Adipose tissue (tissue), 3 donors: ENCODE data around the gene CLDN3. TPM values are rescaled to one million over a fixed set of nuclear protein-coding genes. Genes with fewer than 3 reads are reported as not detected.
"Not testable (repeated sequence)": the region's sequence is repeated elsewhere in the genome, so short reads cannot be mapped to it uniquely, and the experiment has no call there.

Experiments used
- H3K27ac ChIP-seq: one replicate; pipeline ENCODE4 v1.5.1; 2013; ENCODE audit warnings: low read depth, low read length
- WGBS, 3 donors: extraction: QIAGEN DNeasy Blood & Tissue Kit; methylation state at CpG; one replicate each; pipeline ENCODE4 v1.1.7; 2013; 5-methylcytosine and 5-hydroxymethylcytosine counted together
- polyA plus RNA-seq, 3 donors: library from polyadenylated mRNA; stranded (reverse); fragments of 200-250 nt; gene quantifications; one replicate each; pipeline ENCODE4 v1.2.3, GENCODE V29; 2013
- donor health status: healthy with polysubstance abuse.
- donor health status: Bipolar disorder and iron deficiency.
- donor health status: healthy.

CLDN3 gene
- polyA plus RNA-seq, 3 donors = 0.22 to 96.5 TPM; not detected in 1

DNA sequence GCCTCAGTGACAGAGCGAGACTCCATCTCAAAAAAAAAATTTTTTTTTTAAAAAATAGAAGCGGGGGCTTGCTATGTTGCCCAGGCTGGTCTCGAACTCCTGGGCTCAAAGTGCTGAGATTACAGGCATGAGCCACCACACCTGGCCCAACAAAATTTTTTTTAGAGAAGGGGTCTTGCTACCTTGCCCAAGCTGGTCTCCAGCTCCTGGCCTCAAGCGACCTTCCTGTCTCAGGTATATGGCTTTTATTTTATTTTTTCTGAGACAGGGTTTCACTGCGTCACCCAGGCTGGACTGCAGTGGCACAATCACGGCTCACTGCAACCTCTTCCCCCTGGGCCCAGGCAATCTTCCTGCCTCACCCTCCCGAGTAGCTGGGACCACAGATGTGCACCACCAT lies 29.9 kb downstream of the CLDN3 start:
- 82 to 89% (median 86%) methylated on average over 7 of the region's 7 CpGs for WGBS, 3 donors
- no peak overlapping the region for H3K27ac ChIP-seq

DNA sequence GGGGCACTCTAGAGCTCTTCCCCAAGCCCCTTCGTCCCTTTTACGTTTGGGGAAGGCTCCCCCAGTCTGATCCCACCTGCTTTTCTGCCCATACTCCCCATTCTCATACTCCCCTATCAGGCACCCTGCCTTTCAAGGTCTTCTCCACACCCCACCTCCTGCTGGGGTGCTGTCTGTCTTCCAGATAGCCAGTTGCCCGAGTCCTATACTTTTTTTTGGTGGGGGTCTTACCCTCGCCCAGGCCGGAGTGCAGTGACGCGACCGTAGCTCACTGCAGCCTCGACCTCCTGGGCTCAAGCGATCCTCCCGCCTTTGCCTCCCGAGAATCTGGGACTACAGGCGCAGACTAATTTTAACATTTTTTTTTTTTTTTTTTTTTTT lies 30.7 kb downstream of the CLDN3 start:
- WGBS, 3 donors = 42 to 58% (median 53%) methylated on average over 13 of the region's 13 CpGs
- no peak overlapping the region for H3K27ac ChIP-seq

DNA sequence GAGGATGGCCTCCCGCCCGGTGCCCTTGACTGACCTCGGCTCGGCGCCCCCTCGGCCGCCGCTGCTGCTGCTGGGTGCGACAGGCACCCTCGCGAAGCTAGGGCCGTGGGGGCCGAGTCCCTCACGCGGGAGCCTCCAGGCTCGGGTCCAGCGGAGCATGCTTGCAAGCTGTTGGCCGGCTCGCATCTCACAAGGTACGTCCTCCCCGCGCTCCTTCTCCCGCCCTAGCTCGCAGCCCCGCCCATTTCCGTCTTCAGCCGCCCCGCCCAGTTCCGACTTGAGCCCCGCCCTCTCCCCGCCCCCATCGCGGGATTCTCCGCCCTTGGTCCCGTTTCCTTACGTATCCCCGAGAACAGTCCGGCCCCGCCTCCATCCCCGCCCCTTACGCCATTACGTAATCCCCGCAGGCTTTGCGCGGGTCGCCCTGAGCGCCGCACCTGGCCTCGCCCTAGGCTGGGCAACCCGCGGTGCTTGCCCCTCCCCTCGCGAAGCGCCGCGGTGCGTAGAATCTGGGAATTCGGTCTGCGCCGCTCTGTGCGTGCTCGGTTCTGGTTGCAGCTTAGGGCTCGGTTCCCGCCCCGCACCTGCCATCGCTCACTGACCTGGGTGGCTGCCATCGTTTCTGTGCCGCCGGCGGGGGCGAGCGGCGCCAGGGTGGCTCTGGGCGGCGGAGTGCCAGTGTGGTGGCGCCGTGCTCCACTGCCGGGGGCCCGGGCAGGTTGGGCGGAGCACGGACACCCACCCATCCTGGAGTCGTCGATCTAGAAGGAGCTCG lies 31.3 kb downstream of the CLDN3 start, which contains the start of gene ABHD11:
ABHD11 (minus strand) TSS at position 191 of the 775 bp plus-strand sequence; CDS start at position 159, 32 bp downstream.
- H3K27ac ChIP-seq = no peak within 1 kb of the TSS
- WGBS, 3 donors = 0 to 1% (median 1%) methylated on average over 75 to 83 of the region's 84 CpGs

DNA sequence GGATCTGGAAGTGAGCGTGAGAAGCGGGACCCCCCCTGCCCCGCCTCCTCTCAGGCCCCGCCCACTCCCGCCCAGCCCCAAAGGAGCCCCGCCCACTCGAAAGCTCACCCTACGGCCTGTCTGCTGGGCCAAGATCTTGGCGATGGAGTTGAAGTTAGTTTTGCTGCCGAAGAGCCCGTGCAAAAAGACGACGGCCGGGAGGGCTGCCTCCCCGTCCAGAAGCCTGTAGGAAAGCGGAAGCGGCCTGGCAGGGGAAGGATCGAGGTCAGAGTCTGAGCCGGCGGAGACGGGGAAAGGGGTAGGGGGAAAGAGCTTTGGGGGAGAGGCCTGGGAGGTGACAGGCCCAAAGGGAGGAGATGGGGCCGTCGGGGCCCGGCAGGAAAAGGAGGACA lies 31.9 kb downstream of the CLDN3 start:
- 0 to 1% (median 1%) methylated on average over 24 of the region's 24 CpGs for WGBS, 3 donors
- H3K27ac ChIP-seq = no peak overlapping the region

DNA sequence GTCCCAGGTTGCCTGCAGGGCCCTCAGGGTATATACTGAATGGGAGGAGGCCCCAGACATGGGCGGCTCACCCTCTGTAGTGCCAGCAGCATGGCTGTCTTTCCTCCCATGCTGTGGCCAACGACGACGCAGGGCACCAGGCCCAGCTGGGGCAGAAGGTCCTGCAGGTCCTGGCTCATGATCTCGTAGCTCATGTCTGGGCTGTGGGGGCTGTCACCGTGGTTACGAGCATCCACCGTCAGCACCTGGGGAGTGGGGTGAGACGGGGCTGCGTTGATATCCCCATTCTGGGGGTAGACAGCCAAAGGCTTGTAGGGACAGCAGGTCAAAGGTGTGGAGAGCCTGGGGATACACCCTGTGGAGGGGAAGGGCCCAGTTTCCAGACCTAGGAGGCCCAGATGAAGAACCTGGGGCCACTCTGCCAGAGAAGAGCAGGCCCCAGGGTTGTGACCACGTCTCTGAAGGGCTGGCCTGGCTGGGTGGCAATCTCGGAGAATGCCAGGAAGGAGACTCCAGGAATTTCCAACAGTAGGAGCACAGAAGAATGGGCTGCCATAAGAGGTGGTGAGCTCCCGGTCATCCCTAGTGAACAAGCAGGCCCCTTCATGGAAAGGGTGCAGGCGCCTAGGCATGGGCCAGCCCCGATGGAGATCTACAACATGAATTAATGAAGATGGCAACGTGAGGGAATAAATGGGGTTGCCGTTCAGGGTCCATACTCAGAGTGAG lies 32.4 kb downstream of the CLDN3 start:
- no peak overlapping the region for H3K27ac ChIP-seq
- 70 to 79% (median 79%) methylated on average over 17 of the region's 17 CpGs for WGBS, 3 donors

DNA sequence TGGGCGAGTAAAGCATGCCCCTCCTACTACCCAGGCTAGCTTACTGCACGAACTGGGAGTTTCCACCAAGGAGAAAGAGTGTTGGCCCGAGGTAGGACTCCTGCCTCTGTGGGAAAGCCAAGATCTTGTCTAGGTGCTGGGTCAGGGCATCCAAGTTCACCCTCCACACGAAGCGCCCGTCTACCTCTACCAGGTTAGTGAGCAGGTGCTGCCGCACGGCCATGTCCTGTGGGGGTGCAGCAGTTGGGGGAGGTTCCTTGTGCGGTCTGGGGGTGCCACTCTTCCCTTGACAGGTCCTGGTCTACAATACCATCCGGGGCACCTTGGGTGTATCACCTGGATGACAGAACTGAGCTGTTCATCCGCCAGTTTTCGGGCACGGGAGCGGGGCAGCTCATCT lies 33.2 kb downstream of the CLDN3 start:
- 93 to 95% (median 93%) methylated on average over 14 of the region's 14 CpGs for WGBS, 3 donors
- no peak overlapping the region for H3K27ac ChIP-seq

DNA sequence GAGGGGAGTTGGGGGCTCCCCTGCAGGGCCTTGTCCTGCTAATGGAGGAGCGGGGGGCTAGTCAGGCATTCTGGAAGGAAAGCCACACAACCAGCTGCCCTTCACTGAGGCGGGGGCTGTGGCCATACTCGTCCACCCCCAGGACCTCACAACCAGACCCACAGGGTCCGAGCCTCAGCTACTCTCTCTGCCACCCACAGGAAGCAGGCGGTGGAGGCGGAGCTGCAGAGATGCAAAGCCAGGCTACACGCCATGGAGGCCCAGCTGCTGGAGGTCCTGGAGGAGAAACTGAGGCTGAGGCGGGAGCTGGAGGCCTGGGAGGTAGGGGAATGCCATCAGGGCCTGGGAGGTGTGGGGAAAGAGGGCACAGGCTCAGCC lies 34.6 kb downstream of the CLDN3 start:
- H3K27ac ChIP-seq = no peak overlapping the region
- WGBS, 3 donors = 92 to 97% (median 92%) methylated on average over 8 of the region's 8 CpGs

DNA sequence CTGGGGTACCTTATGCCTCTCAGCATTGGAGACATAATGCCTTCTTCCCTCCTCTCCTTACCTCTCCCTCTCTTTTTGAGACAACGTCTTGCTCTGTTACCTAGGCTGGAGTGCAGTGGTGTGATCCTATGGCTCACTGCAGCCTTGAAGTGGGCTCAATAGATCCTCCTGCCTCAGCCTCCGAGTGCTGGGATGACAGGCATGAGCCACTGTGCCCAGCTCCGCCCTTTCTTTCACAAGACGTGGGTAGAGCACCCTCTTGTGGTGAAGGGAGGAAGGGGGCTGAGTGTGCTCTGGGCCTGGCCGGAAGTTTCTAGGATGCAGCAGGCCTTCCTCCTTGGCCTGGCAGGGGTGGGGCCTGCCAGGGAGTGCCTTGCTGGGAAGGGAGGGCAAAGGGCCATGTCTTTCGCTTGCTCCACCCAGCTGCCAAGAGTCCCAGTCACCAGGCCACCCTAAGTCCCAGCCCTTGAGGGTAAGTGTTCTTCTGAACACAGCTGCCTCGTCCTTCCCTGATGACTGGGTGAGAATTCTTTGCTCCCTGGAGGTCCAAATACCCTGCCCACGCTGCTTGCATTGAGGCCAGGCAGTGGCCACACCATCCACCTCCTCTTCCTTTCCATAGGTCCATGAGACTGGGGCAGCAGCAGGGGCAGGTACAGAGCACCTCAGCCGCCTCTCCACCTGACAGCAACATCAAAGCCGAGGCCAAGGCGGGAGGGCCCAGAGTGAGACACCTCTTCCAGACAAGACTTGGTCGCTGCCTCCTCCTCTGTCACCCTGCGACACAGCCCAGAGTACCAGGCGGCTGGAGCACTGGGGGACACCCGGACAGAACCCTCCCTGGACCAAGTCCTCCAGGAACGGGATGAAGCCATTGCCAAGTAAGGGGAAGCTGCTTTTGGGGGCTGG lies 35.2 kb downstream of the CLDN3 start:
- 57 to 66% (median 60%) methylated on average over 16 of the region's 16 CpGs for WGBS, 3 donors
- no peak overlapping the region for H3K27ac ChIP-seq

DNA sequence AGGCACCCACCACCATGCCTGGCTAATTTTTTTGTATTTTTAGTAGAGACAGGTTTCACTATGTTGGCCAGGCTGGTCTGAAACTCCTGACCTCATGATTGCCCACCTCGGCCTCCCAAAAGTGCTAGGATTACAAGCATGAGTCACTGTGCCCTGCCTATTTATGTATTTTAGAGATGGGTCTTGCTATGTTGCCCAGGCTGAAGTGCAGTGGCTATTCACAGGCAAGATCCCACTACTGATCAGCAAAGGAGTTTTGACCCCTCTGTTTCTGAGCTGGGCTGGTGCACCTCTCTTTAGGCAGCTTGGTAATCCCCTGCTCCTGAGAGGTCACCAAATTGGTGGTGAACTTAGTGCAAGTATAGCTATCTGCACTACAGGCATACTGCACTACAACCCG lies 37.7 kb downstream of the CLDN3 start:
- WGBS, 3 donors = 62 to 88% (median 72%) methylated on average over 2 of the region's 2 CpGs
- H3K27ac ChIP-seq = no peak overlapping the region

DNA sequence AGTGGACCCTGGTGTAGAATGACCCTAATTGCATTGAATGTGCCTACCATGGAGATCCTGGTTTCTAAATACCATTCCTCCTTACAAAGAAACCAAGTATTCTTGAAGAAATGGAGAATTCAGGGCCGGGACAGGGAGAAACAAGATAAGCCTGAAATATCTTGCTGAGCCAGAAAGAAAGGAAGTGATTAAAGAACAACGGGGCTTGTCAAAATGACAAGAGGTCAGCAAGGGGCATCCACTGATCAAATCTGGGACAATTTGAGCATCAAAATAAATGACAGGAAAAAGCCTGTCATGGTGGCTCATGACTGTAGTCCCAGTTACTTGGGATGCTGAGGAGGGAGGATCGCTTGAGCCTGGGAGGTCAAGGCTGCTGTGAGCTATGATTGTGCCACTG lies 39.6 kb downstream of the CLDN3 start:
- WGBS, 3 donors = 19 to 39% (median 35%) methylated on average over 3 of the region's 3 CpGs
- no peak overlapping the region for H3K27ac ChIP-seq

DNA sequence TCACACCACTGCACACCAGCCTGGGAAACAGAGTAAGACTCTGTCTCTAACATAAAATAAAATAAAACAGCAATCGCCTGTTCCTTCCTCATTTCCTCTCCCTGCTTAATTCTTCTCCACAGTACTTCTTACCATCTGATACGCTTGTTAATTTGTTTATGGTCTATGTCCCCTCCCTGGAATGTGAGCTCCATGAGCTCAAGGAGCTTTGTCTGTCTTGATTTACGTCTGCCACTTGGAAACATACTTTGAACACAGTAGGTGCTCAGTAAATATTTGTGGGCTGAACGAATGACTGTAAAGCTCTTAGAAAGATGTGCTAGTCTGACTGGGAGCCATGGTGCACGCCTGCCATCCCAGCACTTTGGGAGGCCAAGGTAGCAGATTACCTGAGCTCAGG lies 41.5 kb downstream of the CLDN3 start:
- WGBS, 3 donors = 57 to 65% (median 62%) methylated on average over 5 of the region's 5 CpGs

DNA sequence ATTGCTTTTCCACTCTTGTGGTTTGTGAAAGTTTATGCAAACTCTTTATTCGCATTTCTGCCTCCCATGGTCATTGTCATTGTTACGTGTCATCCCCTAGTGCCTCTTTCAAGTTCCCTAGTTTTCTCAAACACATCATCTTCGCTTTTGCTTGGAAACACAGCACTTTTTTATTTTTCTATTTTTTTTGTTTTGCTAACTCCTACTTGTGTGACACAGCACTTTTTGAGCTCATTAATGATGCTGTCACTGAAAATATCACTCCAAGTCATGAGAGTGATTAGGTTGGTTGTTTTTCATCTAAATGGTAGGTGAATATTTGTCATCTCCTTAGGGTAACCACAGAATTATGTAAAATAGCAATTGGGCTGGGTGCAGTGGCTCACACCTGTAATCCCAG lies 42.1 kb downstream of the CLDN3 start:
- no peak overlapping the region for H3K27ac ChIP-seq
- WGBS, 3 donors = 61 to 77% (median 66%) methylated on average over 3 of the region's 3 CpGs

More for the DNA sequence above, 41.5 kb downstream of the CLDN3 start:
- no peak overlapping the region for H3K27ac ChIP-seq

DNA sequence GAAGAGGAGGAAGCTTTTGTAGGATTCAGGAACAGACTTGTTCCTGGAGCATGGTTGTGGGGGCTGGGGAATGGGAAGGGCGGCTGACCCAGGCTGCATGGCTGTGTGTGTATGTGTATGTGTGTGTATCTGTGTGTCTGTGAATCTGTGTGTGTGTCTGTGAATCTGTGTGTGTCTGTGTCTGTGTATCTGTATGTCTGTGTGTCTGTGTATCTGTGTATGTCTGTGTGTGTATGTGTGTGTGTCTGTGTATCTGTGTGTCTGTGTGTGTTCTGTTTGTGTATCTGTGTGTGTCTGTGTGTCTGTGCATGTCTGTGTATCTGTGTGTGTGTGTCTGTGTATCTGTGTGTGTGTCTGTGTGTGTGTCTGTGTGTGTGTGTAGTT lies 44.0 kb downstream of the CLDN3 start:
- H3K27ac ChIP-seq = no peak overlapping the region
- 45 to 86% (median 63%) methylated on average over 1 of the region's 1 CpG for WGBS, 3 donors

DNA sequence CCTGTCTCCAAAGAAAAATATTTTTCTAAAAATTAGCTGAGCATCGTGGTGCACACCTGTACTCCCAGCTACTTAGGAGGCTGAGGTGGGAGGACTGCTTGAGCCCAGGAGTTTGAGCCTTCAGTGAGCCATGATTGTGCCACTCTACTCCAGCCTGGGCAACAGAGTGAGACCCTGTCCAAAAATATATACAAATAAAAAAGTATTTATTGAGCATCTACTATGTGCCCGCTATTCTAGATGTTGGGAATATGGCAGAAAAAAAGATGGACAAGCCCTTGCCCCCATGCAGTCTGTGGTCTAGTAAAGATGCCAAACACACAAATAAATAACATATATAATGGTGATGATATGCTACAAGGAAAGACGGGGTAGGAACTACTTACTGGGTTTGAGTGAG lies 46.3 kb downstream of the CLDN3 start:
- WGBS, 3 donors = 87 to 95% (median 91%) methylated on average over 3 of the region's 3 CpGs
- no peak overlapping the region for H3K27ac ChIP-seq

DNA sequence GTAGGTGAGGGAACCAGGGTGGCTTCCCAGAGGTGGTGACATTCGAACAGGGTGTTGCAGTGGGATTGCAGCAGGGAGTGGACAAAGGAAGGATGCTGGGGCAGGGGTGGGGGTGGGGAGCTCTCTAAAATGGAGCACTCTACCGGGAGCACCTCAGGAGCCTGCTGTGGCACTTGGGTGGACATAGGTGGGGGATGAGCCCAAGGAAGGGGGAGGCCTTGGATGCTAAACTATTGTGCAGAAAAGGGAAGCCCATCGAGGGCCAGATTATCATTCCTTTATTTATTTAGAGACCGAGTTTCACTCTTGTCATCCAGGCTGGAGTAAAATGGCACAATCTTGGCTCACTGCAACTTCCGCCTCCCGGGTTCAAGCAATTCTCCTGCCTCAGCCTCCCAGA lies 47.3 kb downstream of the CLDN3 start:
- no peak overlapping the region for H3K27ac ChIP-seq
- WGBS, 3 donors = 60 to 66% (median 61%) methylated on average over 6 of the region's 6 CpGs

DNA sequence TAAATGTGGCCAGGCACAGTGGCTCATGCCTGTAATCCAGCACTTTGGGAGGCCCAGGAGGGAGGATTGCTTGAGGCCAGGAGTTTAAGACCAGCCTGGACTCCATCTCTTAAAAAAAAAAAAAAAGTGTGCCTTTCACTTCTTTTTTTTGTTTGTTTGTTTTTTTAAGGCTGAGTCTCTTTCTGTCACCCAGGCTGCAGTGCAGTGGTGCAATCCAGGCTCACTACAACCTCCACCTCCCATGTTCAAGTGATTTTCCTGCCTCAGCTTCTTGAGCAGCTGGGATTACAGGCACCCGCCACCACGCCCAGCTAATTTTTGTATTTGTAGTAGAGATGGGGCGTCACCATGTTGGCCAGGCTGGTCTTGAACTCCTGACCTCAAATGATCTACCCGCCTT lies 47.9 kb downstream of the CLDN3 start:
- WGBS, 3 donors = 78 to 86% (median 81%) methylated on average over 4 of the region's 4 CpGs

DNA sequence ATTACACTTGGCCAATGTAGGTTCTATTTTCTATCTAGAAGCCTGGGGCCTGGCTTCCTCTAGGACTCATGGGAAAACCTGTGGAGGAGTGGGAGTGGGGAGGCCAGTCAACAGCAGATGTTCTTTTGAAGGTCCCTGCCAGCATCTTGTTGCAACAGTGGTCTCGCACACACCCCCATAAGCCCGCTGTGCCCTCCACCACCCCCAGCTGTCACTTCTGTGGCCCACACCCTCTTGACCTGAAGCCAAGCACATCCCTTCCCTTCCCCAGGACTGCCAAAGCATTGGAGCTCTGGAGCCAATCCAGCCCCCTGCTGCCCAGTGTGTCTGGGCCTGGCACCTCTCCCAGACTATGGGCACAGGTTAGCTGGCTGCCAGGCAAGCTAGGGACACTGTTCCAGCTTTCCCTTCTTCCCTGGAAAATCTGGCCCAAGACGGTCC lies 48.7 kb downstream of the CLDN3 start:
- H3K27ac ChIP-seq = no peak overlapping the region
- WGBS, 3 donors = 17 to 68% (median 35%) methylated on average over 3 of the region's 3 CpGs

More for the DNA sequence above, 47.9 kb downstream of the CLDN3 start:
- not testable (repeated sequence) for H3K27ac ChIP-seq

DNA sequence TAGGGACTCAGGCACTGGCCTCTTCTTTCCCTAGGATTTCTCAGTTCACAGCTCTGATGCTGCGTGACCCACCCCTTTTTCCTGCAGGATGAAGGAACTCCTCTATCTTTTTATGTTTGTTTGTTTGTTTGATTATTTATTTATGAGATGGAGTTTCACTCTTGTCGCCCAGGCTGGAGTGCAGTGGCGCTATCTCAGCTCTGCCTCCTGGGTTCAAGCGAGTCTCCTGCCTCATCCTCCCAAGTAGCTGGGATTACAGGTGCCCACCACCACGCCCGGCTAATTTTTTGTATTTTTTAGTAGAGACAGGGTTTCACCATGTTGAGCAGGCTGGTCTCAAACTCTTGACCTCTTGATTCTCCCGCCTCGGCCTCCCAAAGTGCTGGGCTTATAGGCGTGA lies 49.6 kb downstream of the CLDN3 start:
- not testable (repeated sequence) for H3K27ac ChIP-seq
- 92 to 97% (median 95%) methylated on average over 9 of the region's 9 CpGs for WGBS, 3 donors

DNA sequence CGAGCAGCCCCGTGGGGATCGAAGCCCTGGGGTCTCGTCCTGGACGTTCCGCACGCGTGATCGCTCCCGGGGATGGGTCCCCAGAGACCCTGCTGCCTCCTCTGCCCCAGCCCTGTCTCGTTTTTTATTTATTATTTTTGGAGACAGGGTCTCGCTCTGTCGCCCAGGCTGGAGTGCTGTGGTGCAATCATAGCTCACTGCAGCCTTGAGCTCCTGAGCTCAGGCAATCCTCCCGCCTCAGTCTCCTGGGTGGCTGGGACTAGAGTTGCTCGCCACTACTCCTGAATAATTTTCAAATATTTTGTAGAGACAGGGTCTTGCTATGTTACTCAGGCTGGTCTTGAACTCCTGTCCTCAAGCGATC lies 50.3 kb downstream of the CLDN3 start:
- H3K27ac ChIP-seq = no peak overlapping the region
- WGBS, 3 donors = 12 to 15% (median 14%) methylated on average over 12 to 13 of the region's 16 CpGs
